A673 (cell line): ENCODE measurements around the gene CTIF.

ENCODE experiments used
- EZH2 ChIP-seq: fragments of 200-600 bp; sonication (generic); IDR thresholded peaks from 2 replicates; pipeline ENCODE4 v1.6.1; 2017; ENCODE audit warnings: borderline replicate concordance, low read depth, mild to moderate bottlenecking, mixed read lengths, antibody characterized with exemption, low read length; ENCODE audit not compliant: poor library complexity, severe bottlenecking
- TF ChIP-seq, protein P1 (sequence below): fragments of 300-800, 200-600 bp; sonication (generic); conservative IDR thresholded peaks from 2 replicates; pipeline ENCODE4 v1.5.1; 2017; ENCODE audit warnings: low read depth, mild to moderate bottlenecking, antibody characterized with exemption, low read length, moderate library complexity, mixed read lengths

DNA sequence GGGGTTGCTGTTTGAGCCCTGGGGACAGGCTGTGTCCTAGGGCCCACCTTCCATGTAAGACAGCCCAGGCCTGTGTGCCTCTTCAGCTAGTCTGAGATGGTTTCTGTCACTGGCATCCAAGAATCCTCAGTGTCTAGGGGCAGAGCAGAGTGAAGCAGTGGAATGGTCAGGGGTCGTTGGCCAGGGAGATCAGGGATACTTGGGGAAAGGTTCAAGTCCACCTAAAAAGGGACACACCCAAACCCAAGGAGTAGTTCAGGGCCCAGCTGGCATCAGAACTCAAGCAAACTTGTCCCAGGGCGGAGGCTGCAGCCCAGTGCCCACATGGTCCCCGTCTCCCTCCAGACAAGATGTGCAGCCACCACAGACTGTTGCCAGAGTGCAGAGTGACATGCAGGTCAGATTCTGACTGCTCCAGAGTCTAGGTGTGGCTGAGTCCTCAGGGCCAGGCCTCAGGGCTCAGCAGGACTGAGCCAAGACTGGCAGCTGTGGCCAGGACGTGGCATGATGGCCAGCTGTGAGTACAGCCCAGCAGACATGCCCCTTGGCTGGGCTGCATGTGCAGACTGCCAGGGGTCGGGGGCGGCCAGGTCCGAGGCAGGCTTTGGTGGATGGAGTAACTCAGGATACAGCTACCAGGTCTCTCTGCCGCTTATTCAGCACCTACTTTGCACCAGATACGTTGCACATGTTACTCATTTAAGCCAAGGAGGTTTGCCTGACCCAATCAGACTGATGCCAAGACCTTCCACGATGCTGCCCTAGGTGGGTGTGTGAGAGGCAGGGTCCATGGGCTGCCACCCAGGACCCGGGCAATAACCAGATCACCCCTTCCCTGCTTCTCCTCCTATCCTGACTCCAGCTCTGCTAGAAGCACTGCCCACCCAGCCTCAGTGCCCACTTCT lies 265.4 kb downstream of the CTIF start:
- TF ChIP-seq, protein P1, sequence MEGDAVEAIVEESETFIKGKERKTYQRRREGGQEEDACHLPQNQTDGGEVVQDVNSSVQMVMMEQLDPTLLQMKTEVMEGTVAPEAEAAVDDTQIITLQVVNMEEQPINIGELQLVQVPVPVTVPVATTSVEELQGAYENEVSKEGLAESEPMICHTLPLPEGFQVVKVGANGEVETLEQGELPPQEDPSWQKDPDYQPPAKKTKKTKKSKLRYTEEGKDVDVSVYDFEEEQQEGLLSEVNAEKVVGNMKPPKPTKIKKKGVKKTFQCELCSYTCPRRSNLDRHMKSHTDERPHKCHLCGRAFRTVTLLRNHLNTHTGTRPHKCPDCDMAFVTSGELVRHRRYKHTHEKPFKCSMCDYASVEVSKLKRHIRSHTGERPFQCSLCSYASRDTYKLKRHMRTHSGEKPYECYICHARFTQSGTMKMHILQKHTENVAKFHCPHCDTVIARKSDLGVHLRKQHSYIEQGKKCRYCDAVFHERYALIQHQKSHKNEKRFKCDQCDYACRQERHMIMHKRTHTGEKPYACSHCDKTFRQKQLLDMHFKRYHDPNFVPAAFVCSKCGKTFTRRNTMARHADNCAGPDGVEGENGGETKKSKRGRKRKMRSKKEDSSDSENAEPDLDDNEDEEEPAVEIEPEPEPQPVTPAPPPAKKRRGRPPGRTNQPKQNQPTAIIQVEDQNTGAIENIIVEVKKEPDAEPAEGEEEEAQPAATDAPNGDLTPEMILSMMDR, result no peak
- no peak for TF ChIP-seq EZH2
